KG1 (cell line): ENCODE measurements around the gene TAS1R1.

Source experiments
- DNase-seq: peaks from one replicate; lab custom pipeline; 2025; lab: John Stamatoyannopoulos, UW

Gene TAS1R1

GRCh38 chr1:6554907-6555778, at the start of gene TAS1R1:
TAS1R1 (plus strand) TSS chr1:6555307; CDS start chr1:6555374, 67 bp downstream.
- DNase-seq, result no peak

- DNase-seq, result no peak
These were observed 49.5 kb upstream of the TAS1R1 start for GRCh38 chr1:6505367-6506209.

GRCh38 chr1:6506210-6507036, 48.7 kb upstream of the TAS1R1 start:
- no peak for DNase-seq

- peak; percentile 27 for DNase-seq
These were observed 48.1 kb upstream of the TAS1R1 start for GRCh38 chr1:6507037-6507428.

GRCh38 chr1:6507461-6507911, 47.6 kb upstream of the TAS1R1 start:
- no peak for DNase-seq

GRCh38 chr1:6508154-6508815, 46.8 kb upstream of the TAS1R1 start:
- DNase-seq, result no peak

GRCh38 chr1:6508816-6509189, 46.3 kb upstream of the TAS1R1 start:
- no peak for DNase-seq

GRCh38 chr1:6509220-6509918, 45.7 kb upstream of the TAS1R1 start:
- DNase-seq, result no peak

GRCh38 chr1:6509919-6510291, 45.2 kb upstream of the TAS1R1 start:
- no peak for DNase-seq

GRCh38 chr1:6510493-6510892, 44.6 kb upstream of the TAS1R1 start:
- DNase-seq, result no peak

GRCh38 chr1:6511056-6511455, 44.1 kb upstream of the TAS1R1 start:
- no peak for DNase-seq

GRCh38 chr1:6511561-6512244, 43.4 kb upstream of the TAS1R1 start:
- DNase-seq, result no peak

GRCh38 chr1:6512245-6512907, 42.7 kb upstream of the TAS1R1 start:
- DNase-seq, result no peak

- no peak for DNase-seq
These were observed 42.2 kb upstream of the TAS1R1 start for GRCh38 chr1:6512908-6513280.

- no peak for DNase-seq
These were observed 41.7 kb upstream of the TAS1R1 start for GRCh38 chr1:6513320-6513801.

- DNase-seq, result no peak
These were observed 39.3 kb upstream of the TAS1R1 start for GRCh38 chr1:6515771-6516170.

- no peak for DNase-seq
These were observed 37.7 kb upstream of the TAS1R1 start for GRCh38 chr1:6517435-6517851.

- DNase-seq, result no peak
These were observed 35.6 kb upstream of the TAS1R1 start for GRCh38 chr1:6519491-6519934.

GRCh38 chr1:6519935-6520671, 35.0 kb upstream of the TAS1R1 start:
- DNase-seq, result no peak
